Neural cell (in vitro differentiated cells): Measurements from ENCODE around the gene ATF6B. TPM values are rescaled to one million over a fixed set of nuclear protein-coding genes. Genes with fewer than 3 reads are reported as not detected.

Experiments
- H2AFZ ChIP-seq: fragments of 200-600, 300-800 bp; sonication (generic), shearing (Covaris generic); 2 replicates; pipeline ENCODE4 v1.6.0; 2014; ENCODE audit warnings: low read depth, mild to moderate bottlenecking, antibody characterized with exemption, low read length, moderate library complexity
- H3F3A ChIP-seq: fragments of 200-600 bp; shearing (Covaris generic); 2 replicates; pipeline ENCODE4 v1.6.1; 2016; ENCODE audit warnings: mild to moderate bottlenecking, moderate library complexity, mixed read lengths, antibody characterized with exemption, low read length; ENCODE audit not compliant: insufficient read depth, poor library complexity, severe bottlenecking
- H3K27ac ChIP-seq: fragments of 200-600, 300-800 bp; sonication (generic), shearing (Covaris generic); 2 replicates; pipeline ENCODE4 v1.5.1; 2014; ENCODE audit warnings: mild to moderate bottlenecking, low read length, moderate library complexity
- H3K27me3 ChIP-seq: fragments of 300-800, 200-600 bp; sonication (generic), shearing (Covaris generic); 2 replicates; pipeline ENCODE4 v1.6.0; 2014; ENCODE audit warnings: mild to moderate bottlenecking, low read depth, low read length, moderate library complexity; ENCODE audit not compliant: insufficient read depth
- H3K36me3 ChIP-seq: fragments of 300-800, 200-600 bp; sonication (generic), shearing (Covaris generic); 2 replicates; pipeline ENCODE4 v1.5.1; 2014; ENCODE audit warnings: mild to moderate bottlenecking, antibody characterized with exemption, low read length, moderate library complexity; ENCODE audit not compliant: insufficient read depth
- H3K4me2 ChIP-seq: fragments of 300-800, 200-600 bp; sonication (generic), shearing (Covaris generic); 2 replicates; pipeline ENCODE4 v1.6.0; 2014; ENCODE audit warnings: mild to moderate bottlenecking, low read length
- H3K4me3 ChIP-seq: fragments of 300-800, 200-600 bp; sonication (generic), shearing (Covaris generic); 2 replicates; pipeline ENCODE4 v1.5.1; 2014; ENCODE audit warnings: mild to moderate bottlenecking, low read length, moderate library complexity
- H3K79me2 ChIP-seq: fragments of 200-600 bp; shearing (Covaris generic); replicated peaks from 2 replicates; pipeline ENCODE4 v1.6.0; 2014; ENCODE audit warnings: mild to moderate bottlenecking, low read length, moderate library complexity; ENCODE audit not compliant: insufficient read depth
- H3K9ac ChIP-seq: fragments of 300-800, 200-600 bp; sonication (generic), shearing (Covaris generic); 2 replicates; pipeline ENCODE4 v1.6.1; 2016; ENCODE audit warnings: mild to moderate bottlenecking, low read length, mixed read lengths
- H3K9me2 ChIP-seq: fragments of 200-600 bp; shearing (Covaris generic); 2 replicates; pipeline ENCODE4 v1.6.1; 2016; ENCODE audit warnings: mild to moderate bottlenecking, low read length, mixed read lengths; ENCODE audit not compliant: insufficient read depth
- H3K9me3 ChIP-seq: fragments of 200-600, 300-800 bp; sonication (generic), shearing (Covaris generic); 2 replicates; pipeline ENCODE4 v1.6.1; 2016; ENCODE audit warnings: mild to moderate bottlenecking, mixed run types, low read length, moderate library complexity, mixed read lengths
- H4K20me1 ChIP-seq: fragments of 200-600 bp; shearing (Covaris generic); 2 replicates; pipeline ENCODE4 v1.6.1; 2016; ENCODE audit warnings: mild to moderate bottlenecking, mixed run types; ENCODE audit not compliant: insufficient read depth
- EP300 ChIP-seq: fragments of 450-650 bp; conservative IDR thresholded peaks from 2 replicates; pipeline ENCODE4 v1.6.1; 2014; ENCODE audit warnings: antibody characterized with exemption, mild to moderate bottlenecking, moderate library complexity; ENCODE audit not compliant: poor library complexity, severe bottlenecking
- EZH2 ChIP-seq: fragments of 200-600, 300-800 bp; shearing (Covaris generic), sonication (generic); IDR thresholded peaks from 2 replicates; pipeline ENCODE4 v1.6.1; 2014; ENCODE audit warnings: antibody characterized with exemption, low read length, borderline replicate concordance, mild to moderate bottlenecking; ENCODE audit not compliant: insufficient read depth, poor library complexity, severe bottlenecking
- MXI1 ChIP-seq: fragments of 450-650 bp; conservative IDR thresholded peaks from 2 replicates; pipeline ENCODE4 v1.6.1; 2014; ENCODE audit warnings: antibody characterized with exemption, mild to moderate bottlenecking; ENCODE audit not compliant: poor library complexity, severe bottlenecking
- POLR2AphosphoS5 ChIP-seq: IDR thresholded peaks from 2 replicates; pipeline ENCODE4 v1.6.1; 2012
- RAD21 ChIP-seq: fragments of 450-650 bp; conservative IDR thresholded peaks from 2 replicates; pipeline ENCODE4 v1.6.1; 2014; ENCODE audit warnings: antibody characterized with exemption, mild to moderate bottlenecking, moderate library complexity
- SMC3 ChIP-seq: fragments of 450-650 bp; conservative IDR thresholded peaks from 2 replicates; pipeline ENCODE4 v1.6.1; 2014; ENCODE audit warnings: antibody characterized with exemption, mild to moderate bottlenecking, moderate library complexity; ENCODE audit not compliant: poor library complexity
- TAF1 ChIP-seq: IDR thresholded peaks from 2 replicates; pipeline ENCODE4 v1.6.1; 2012; ENCODE audit warnings: low read depth
- polyA plus RNA-seq: library from polyadenylated mRNA; depleted of rRNA; stranded (reverse); fragments of >200 nt; gene quantifications from 2 replicates; pipeline ENCODE4 v1.2.3, GENCODE V29; 2014
- TF ChIP-seq, protein P1 (sequence below): IDR thresholded peaks from 2 replicates; pipeline ENCODE4 v1.6.1; 2012; ENCODE audit warnings: borderline replicate concordance
- TF ChIP-seq, protein P2 (sequence below): fragments of 450-650 bp; IDR thresholded peaks from 2 replicates; pipeline ENCODE4 v1.5.1; 2014; ENCODE audit warnings: antibody characterized with exemption, mild to moderate bottlenecking, moderate library complexity; ENCODE audit not compliant: poor library complexity, severe bottlenecking

Gene ATF6B
- polyA plus RNA-seq, 1 donor from 2014 or later: 44.3 TPM

DNA sequence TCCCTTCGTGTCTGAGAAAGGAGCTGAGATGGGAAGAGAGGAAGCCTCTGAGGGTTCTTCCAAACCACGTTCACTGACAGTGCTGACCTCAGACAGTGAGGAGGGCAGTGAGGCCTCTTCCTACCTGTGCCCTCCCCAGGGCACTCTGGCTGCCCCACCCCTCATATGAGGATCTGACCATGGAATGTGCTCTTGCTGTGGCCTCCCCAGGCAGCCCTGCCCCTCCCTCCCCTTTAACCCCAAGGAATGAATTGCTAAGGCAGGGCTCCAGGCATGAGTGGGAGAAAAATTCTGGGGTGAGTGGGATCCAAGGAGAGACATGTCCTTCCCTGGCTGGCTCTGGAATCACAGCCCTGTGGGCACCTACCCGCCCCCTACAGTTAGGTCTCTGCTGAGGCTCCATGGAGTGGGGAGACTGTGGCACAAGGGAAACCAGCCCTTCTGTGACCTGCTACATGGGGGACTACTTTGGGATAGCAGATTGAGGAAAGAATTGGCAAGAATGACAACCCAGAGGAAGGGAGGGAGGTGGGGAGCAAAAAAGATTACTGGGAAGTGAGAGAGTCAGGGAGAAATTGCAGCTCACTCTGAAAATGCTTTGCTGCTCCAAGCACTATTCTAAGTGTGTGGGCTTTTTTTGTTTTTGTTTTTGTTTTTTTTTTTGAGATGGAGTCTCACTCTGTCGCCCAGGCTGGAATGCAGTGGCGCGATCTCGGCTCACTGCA lies 48.3 kb downstream of the ATF6B start:
- H3K27me3 ChIP-seq: no peaks in the 10 kb centered on the region
- no peaks in the 10 kb centered on the region for H3K9me3 ChIP-seq
- H2AFZ ChIP-seq: no peak overlapping the region

DNA sequence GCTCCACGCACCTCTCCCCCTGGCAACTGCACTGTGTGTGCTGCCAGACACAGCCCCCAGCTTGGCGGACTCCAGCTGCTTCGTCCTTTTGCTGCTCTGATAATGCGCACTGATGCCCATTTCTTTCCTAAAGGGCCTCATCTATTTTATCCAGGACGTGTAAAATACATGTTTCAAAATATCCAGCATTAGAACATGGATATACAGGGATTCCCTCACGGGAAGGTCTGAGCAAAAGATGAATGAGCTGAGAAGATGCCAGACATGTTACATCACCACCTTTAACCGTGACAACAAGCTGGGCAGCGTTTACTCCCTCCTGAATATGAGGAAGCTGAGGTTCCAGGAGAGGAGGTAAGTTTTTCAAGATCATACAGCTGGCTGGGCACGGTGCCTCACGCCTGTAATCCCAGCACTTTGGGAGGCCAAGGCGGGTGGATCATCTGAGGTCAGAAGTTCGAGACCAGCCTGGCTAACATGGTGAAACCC lies 51.7 kb downstream of the ATF6B start:
- H3K4me3 ChIP-seq: no peak overlapping the region
- no peaks in the 10 kb centered on the region for H3K36me3 ChIP-seq
- no peaks in the 10 kb centered on the region for H3K9me3 ChIP-seq
- no peak overlapping the region for H3K4me2 ChIP-seq
- no peak overlapping the region for H2AFZ ChIP-seq
- no peak overlapping the region for H3K27ac ChIP-seq
- TF ChIP-seq EZH2 (no peak), POLR2AphosphoS5 (no peak), RAD21 (no peak)
- no peak overlapping the region for H3K9ac ChIP-seq
- H4K20me1 ChIP-seq: no peaks in the 10 kb centered on the region
- no peaks in the 10 kb centered on the region for H3F3A ChIP-seq
- H3K27me3 ChIP-seq: no peaks in the 10 kb centered on the region
- H3K79me2 ChIP-seq: no peaks in the 10 kb centered on the region
- no peaks in the 10 kb centered on the region for H3K9me2 ChIP-seq

More for the DNA sequence above, 48.3 kb downstream of the ATF6B start:
- H3K4me3 ChIP-seq: no peak overlapping the region
- no peaks in the 10 kb centered on the region for H3K36me3 ChIP-seq
- no peaks in the 10 kb centered on the region for H4K20me1 ChIP-seq
- no peak for TF ChIP-seq SMC3
- TF ChIP-seq, protein P1, sequence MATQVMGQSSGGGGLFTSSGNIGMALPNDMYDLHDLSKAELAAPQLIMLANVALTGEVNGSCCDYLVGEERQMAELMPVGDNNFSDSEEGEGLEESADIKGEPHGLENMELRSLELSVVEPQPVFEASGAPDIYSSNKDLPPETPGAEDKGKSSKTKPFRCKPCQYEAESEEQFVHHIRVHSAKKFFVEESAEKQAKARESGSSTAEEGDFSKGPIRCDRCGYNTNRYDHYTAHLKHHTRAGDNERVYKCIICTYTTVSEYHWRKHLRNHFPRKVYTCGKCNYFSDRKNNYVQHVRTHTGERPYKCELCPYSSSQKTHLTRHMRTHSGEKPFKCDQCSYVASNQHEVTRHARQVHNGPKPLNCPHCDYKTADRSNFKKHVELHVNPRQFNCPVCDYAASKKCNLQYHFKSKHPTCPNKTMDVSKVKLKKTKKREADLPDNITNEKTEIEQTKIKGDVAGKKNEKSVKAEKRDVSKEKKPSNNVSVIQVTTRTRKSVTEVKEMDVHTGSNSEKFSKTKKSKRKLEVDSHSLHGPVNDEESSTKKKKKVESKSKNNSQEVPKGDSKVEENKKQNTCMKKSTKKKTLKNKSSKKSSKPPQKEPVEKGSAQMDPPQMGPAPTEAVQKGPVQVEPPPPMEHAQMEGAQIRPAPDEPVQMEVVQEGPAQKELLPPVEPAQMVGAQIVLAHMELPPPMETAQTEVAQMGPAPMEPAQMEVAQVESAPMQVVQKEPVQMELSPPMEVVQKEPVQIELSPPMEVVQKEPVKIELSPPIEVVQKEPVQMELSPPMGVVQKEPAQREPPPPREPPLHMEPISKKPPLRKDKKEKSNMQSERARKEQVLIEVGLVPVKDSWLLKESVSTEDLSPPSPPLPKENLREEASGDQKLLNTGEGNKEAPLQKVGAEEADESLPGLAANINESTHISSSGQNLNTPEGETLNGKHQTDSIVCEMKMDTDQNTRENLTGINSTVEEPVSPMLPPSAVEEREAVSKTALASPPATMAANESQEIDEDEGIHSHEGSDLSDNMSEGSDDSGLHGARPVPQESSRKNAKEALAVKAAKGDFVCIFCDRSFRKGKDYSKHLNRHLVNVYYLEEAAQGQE: no peak
- TF ChIP-seq EP300: no peak
- TF ChIP-seq, protein P2, sequence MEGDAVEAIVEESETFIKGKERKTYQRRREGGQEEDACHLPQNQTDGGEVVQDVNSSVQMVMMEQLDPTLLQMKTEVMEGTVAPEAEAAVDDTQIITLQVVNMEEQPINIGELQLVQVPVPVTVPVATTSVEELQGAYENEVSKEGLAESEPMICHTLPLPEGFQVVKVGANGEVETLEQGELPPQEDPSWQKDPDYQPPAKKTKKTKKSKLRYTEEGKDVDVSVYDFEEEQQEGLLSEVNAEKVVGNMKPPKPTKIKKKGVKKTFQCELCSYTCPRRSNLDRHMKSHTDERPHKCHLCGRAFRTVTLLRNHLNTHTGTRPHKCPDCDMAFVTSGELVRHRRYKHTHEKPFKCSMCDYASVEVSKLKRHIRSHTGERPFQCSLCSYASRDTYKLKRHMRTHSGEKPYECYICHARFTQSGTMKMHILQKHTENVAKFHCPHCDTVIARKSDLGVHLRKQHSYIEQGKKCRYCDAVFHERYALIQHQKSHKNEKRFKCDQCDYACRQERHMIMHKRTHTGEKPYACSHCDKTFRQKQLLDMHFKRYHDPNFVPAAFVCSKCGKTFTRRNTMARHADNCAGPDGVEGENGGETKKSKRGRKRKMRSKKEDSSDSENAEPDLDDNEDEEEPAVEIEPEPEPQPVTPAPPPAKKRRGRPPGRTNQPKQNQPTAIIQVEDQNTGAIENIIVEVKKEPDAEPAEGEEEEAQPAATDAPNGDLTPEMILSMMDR: no peak
- TF ChIP-seq EZH2: no peak
- H3K79me2 ChIP-seq: no peaks in the 10 kb centered on the region
- no peak overlapping the region for H3K27ac ChIP-seq
- H3F3A ChIP-seq: no peaks in the 10 kb centered on the region
- no peak overlapping the region for H3K9ac ChIP-seq
- no peaks in the 10 kb centered on the region for H3K9me2 ChIP-seq
- no peak overlapping the region for H3K4me2 ChIP-seq

DNA sequence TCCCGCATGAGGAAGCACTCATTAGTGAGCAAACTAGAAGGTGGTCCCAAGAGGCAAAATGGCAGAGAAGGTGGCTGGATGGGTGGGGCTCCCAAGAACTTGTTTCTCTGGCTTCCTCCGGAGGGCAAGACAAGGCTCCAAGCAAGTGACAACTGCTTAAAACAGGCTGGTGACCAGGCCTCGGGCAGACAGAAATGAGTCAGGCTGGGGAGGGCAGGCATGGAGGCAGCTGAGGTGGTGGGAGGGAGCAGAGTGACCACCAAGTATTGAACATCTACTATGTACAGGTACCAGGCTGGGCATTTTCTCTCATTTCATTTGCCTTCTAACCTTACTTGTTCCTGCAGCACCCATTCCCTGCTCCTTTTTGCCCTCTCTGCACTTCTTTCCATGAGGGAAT lies 52.3 kb downstream of the ATF6B start:
- Histone ChIP-seq H3K4me2 (no peak overlapping the region), H3K79me2 (no peaks in the 10 kb centered on the region), H3F3A (no peaks in the 10 kb centered on the region), H3K4me3 (no peak overlapping the region), H3K27ac (no peak overlapping the region), H3K9ac (no peak overlapping the region), H3K9me2 (no peaks in the 10 kb centered on the region), H3K27me3 (no peaks in the 10 kb centered on the region), H2AFZ (no peak overlapping the region), H3K9me3 (no peaks in the 10 kb centered on the region), H4K20me1 (no peaks in the 10 kb centered on the region), H3K36me3 (no peaks in the 10 kb centered on the region)
- TF ChIP-seq RAD21 (no peak), SMC3 (no peak), EZH2 (no peak), EP300 (no peak), TAF1 (no peak), POLR2AphosphoS5 (no peak), MXI1 (no peak)
- TF ChIP-seq, protein P2: no peak
- TF ChIP-seq, protein P1: no peak
